GM23338 (cell line): ENCODE results near the gene NHS. TPM values are rescaled to one million over a fixed set of nuclear protein-coding genes. Genes with fewer than 3 reads are reported as not detected.

Source experiments
- ATAC-seq: fragments of 200-7000 bp; cut with Tn5 transposase; 3 replicates; pipeline ENCODE4 v1.9.1; 2020
- DNase-seq: peaks from one replicate; pipeline ENCODE4 v3.0.0-alpha.2; 2015; ENCODE audit warnings: low spot score
- H2AFZ ChIP-seq: fragments of 200-600 bp; sonication (generic); 2 replicates; pipeline ENCODE4 v1.8.0; 2016; ENCODE audit warnings: antibody characterized with exemption, mild to moderate bottlenecking, moderate library complexity
- H3F3A ChIP-seq: fragments of 200-600 bp; sonication (generic); replicated peaks from 2 replicates; pipeline ENCODE4 v1.8.0; 2017; ENCODE audit warnings: antibody characterized with exemption, mixed run types, low read depth
- H3K27ac ChIP-seq: fragments of 200-600 bp; sonication (generic); 2 replicates; pipeline ENCODE4 v1.6.1; 2016; ENCODE audit warnings: low read depth
- H3K27me3 ChIP-seq: fragments of 200-600 bp; sonication (generic); 2 replicates; pipeline ENCODE4 v1.8.0; 2016; ENCODE audit warnings: mild to moderate bottlenecking, mixed run types, moderate library complexity; ENCODE audit not compliant: insufficient read depth
- H3K36me3 ChIP-seq: fragments of 200-600 bp; sonication (generic); 2 replicates; pipeline ENCODE4 v1.8.0; 2016; ENCODE audit warnings: mild to moderate bottlenecking; ENCODE audit not compliant: insufficient read depth
- H3K4me1 ChIP-seq: fragments of 200-600 bp; sonication (generic); 2 replicates; pipeline ENCODE4 v1.8.0; 2016; ENCODE audit warnings: mild to moderate bottlenecking, moderate library complexity; ENCODE audit not compliant: insufficient read depth
- H3K4me2 ChIP-seq: fragments of 200-600 bp; sonication (generic); 2 replicates; pipeline ENCODE4 v1.7.1; 2017; ENCODE audit warnings: mixed run types
- H3K4me3 ChIP-seq: fragments of 200-600 bp; sonication (generic); 2 replicates; pipeline ENCODE4 v1.6.1; 2016; ENCODE audit warnings: mixed run types
- H3K79me2 ChIP-seq: fragments of 200-600 bp; sonication (generic); replicated peaks from 2 replicates; pipeline ENCODE4 v1.8.0; 2017; ENCODE audit warnings: mild to moderate bottlenecking; ENCODE audit not compliant: insufficient read depth
- H3K9me2 ChIP-seq: fragments of 200-600 bp; sonication (generic); 2 replicates; pipeline ENCODE4 v1.8.0; 2017; ENCODE audit not compliant: insufficient read depth
- H4K20me1 ChIP-seq: fragments of 200-600 bp; sonication (generic); replicated peaks from 2 replicates; pipeline ENCODE4 v1.8.0; 2017; ENCODE audit warnings: mild to moderate bottlenecking; ENCODE audit not compliant: insufficient read depth
- H3K27ac Mint-ChIP-seq: 2 replicates; pipeline ENCODE4 v1.8.0; 2020; ENCODE audit warnings: inconsistent platforms, mild to moderate bottlenecking, moderate library complexity, mixed read lengths
- H3K27me3 Mint-ChIP-seq: 3 replicates; pipeline ENCODE4 v1.8.0; 2022; ENCODE audit warnings: low read depth, mild to moderate bottlenecking, moderate library complexity, mixed read lengths, inconsistent platforms; ENCODE audit not compliant: insufficient read depth, poor library complexity
- H3K36me3 Mint-ChIP-seq: 3 replicates; pipeline ENCODE4 v1.8.0; 2021; ENCODE audit warnings: low read depth, mild to moderate bottlenecking, inconsistent platforms, moderate library complexity, mixed read lengths
- H3K4me1 Mint-ChIP-seq: 3 replicates; pipeline ENCODE4 v1.8.0; 2020; ENCODE audit warnings: mild to moderate bottlenecking, inconsistent platforms, mixed read lengths
- H3K4me3 Mint-ChIP-seq: 3 replicates; pipeline ENCODE4 v1.8.0; 2021; ENCODE audit warnings: moderate library complexity, mild to moderate bottlenecking, inconsistent platforms, mixed read lengths
- H3K9me3 Mint-ChIP-seq: 3 replicates; pipeline ENCODE4 v1.8.0; 2020; ENCODE audit warnings: moderate library complexity, mild to moderate bottlenecking, inconsistent platforms, mixed read lengths
- CREB1 ChIP-seq: fragments of 250-450 bp; sonication (Bioruptor Pico); IDR thresholded peaks from 2 replicates; pipeline ENCODE4 v1.5.0; 2020; ENCODE audit warnings: low read depth, mild to moderate bottlenecking, moderate library complexity
- CTCF ChIP-seq, 2 experiments: fragments of 200-600 bp in 1 of 2; sonication (generic) in 1 of 2; conservative IDR thresholded peaks; 2 replicates each; pipeline versions ENCODE4 v1.5.1 to v1.6.1; 2016 to 2017; ENCODE audit warnings: antibody characterized with exemption in 2 of 2, low read depth in 2 of 2, mild to moderate bottlenecking in 2 of 2, moderate library complexity in 1 of 2
- ETS1 ChIP-seq: IDR thresholded peaks from 2 replicates; pipeline ENCODE4 v1.6.1; 2016; ENCODE audit warnings: antibody characterized with exemption
- EZH2 ChIP-seq: fragments of 200-600 bp; sonication (generic); IDR thresholded peaks from one replicate; pipeline ENCODE4 v1.8.0; 2017; ENCODE audit warnings: antibody characterized with exemption, mild to moderate bottlenecking, low read depth; ENCODE audit not compliant: unreplicated experiment
- EZH2phosphoT487 ChIP-seq: fragments of 200-600 bp; sonication (generic); IDR thresholded peaks from one replicate; pipeline ENCODE4 v1.8.1; 2018; ENCODE audit warnings: antibody characterized with exemption; ENCODE audit not compliant: unreplicated experiment
- JUNB ChIP-seq: IDR thresholded peaks from one replicate; pipeline ENCODE4 v1.6.1; 2016; ENCODE audit warnings: antibody characterized with exemption; ENCODE audit not compliant: unreplicated experiment
- NANOG ChIP-seq: IDR thresholded peaks from 2 replicates; pipeline ENCODE4 v1.6.1; 2016; ENCODE audit warnings: antibody characterized with exemption, borderline replicate concordance
- POLR2AphosphoS5 ChIP-seq: IDR thresholded peaks from 2 replicates; pipeline ENCODE4 v1.6.1; 2016; ENCODE audit warnings: antibody characterized with exemption, low read depth
- REST ChIP-seq: IDR thresholded peaks from one replicate; pipeline ENCODE4 v1.6.1; 2018; ENCODE audit warnings: antibody characterized with exemption; ENCODE audit not compliant: unreplicated experiment
- STAT1 ChIP-seq: IDR thresholded peaks from one replicate; pipeline ENCODE4 v1.6.1; 2016; ENCODE audit warnings: antibody characterized with exemption; ENCODE audit not compliant: unreplicated experiment
- ZNF114 ChIP-seq: fragments of 250-450 bp; sonication (Bioruptor Pico); IDR thresholded peaks from 2 replicates; pipeline ENCODE4 v1.5.0; 2020; ENCODE audit warnings: mild to moderate bottlenecking, moderate library complexity
- ZNF331 ChIP-seq: fragments of 250-450 bp; sonication (Bioruptor Pico); IDR thresholded peaks from 2 replicates; pipeline ENCODE4 v1.5.0; 2020; ENCODE audit warnings: low read depth, mild to moderate bottlenecking, moderate library complexity
- ZNF462 ChIP-seq: fragments of 250-450 bp; sonication (Bioruptor Pico); IDR thresholded peaks from 2 replicates; pipeline ENCODE4 v1.5.0; 2020; ENCODE audit warnings: mild to moderate bottlenecking, moderate library complexity
- polyA plus RNA-seq: library from polyadenylated mRNA; unstranded; fragments of >200 nt; fragmentation: Nextera tagmentation; extraction: Ambion mirVana; gene quantifications from 2 replicates; pipeline ENCODE4 v1.2.1, GENCODE V29; 2016
- total RNA-seq: library from RNA; depleted of rRNA; stranded (reverse); fragments of >200 nt; shearing (Covaris generic); gene quantifications from 2 replicates; pipeline ENCODE4 v1.2.3, GENCODE V29; 2014

NHS gene
- total and polyA plus RNA-seq, 2 experiments from 2014 or later = 1.8 to 8.2 TPM

- Histone ChIP-seq H3K4me1 (no peaks in the 10 kb centered on the region), H3K9me2 (no peaks in the 10 kb centered on the region), H4K20me1 (no peaks in the 10 kb centered on the region), H3F3A (no peaks in the 10 kb centered on the region), H3K4me2 (0 out of 2 replicates have a peak overlapping the region, but pooled peaks have one; percentile 51), H3K27ac (0 out of 2 replicates have a peak overlapping the region, but pooled peaks have one; percentile 55), H3K36me3 (no peaks in the 10 kb centered on the region), H3K79me2 (no peaks in the 10 kb centered on the region), H3K27me3 (peaks cover 24% of the 10 kb centered on the region), H2AFZ (no peak overlapping the region), H3K4me3 (peak overlapping the region; percentile 50)
- H3K4me1 Mint-ChIP-seq = peaks cover 14% of the 10 kb centered on the region; the same call in 2 of the 3 replicates
- H3K9me3 Mint-ChIP-seq = no peaks in the 10 kb centered on the region
- DNase-seq (no peak), ATAC-seq (no peak)
- H3K27ac Mint-ChIP-seq = peak overlapping the region; percentile 86; the same call in 1 of the 2 replicates
- peak overlapping the region; percentile 62; the same call in 2 of the 3 replicates for H3K4me3 Mint-ChIP-seq
- no peak for TF ChIP-seq ZNF462 (CRISPR knock-in tag)
- TF ChIP-seq CTCF (conservative IDR thresholded peaks at IDR 0.05; ENCODE audit: low read depth in 2 of 2) = no peak
- no peak for TF ChIP-seq REST
- TF ChIP-seq CREB1 (CRISPR knock-in tag) = no peak
- no peak for TF ChIP-seq ETS1
- TF ChIP-seq JUNB = no peak
- TF ChIP-seq NANOG = no peak
- no peak for TF ChIP-seq ZNF331
- TF ChIP-seq POLR2AphosphoS5 = no peak
- TF ChIP-seq EZH2phosphoT487 = no peak
- no peak for TF ChIP-seq ZNF114 (CRISPR knock-in tag)
- no peak for TF ChIP-seq STAT1
- TF ChIP-seq EZH2 = no peak
- peaks cover 20% of the 10 kb centered on the region for H3K27me3 Mint-ChIP-seq
- peaks cover 3% of the 10 kb centered on the region; the same call in 1 of the 3 replicates for H3K36me3 Mint-ChIP-seq
Measured at GRCh38 chrX:17736478-17736855, 361.5 kb downstream of the NHS start.
